Hepatocyte (in vitro differentiated cells): Measurements from ENCODE around the gene NR1H3. TPM values are rescaled to one million over a fixed set of nuclear protein-coding genes. Genes with fewer than 3 reads are reported as not detected.

Source experiments
- DNase-seq: peaks from one replicate; pipeline ENCODE4 v3.0.0-alpha.2; 2016; ENCODE audit warnings: low spot score
- H2AFZ ChIP-seq: fragments of 200-600 bp; sonication (generic); 2 replicates; pipeline ENCODE4 v1.6.0; 2016; ENCODE audit warnings: antibody characterized with exemption, mild to moderate bottlenecking
- H3K27ac ChIP-seq: fragments of 200-600 bp; sonication (generic); 2 replicates; pipeline ENCODE4 v1.5.1; 2016; ENCODE audit warnings: mild to moderate bottlenecking
- H3K27me3 ChIP-seq: fragments of 200-600 bp; sonication (generic); 2 replicates; pipeline ENCODE4 v1.6.1; 2016
- H3K36me3 ChIP-seq: fragments of 200-600 bp; sonication (generic); replicated peaks from 2 replicates; pipeline ENCODE4 v1.5.1; 2016; ENCODE audit warnings: low read depth; ENCODE audit not compliant: insufficient read depth
- H3K4me1 ChIP-seq: fragments of 200-600 bp; sonication (generic); 2 replicates; pipeline ENCODE4 v1.5.1; 2016; ENCODE audit warnings: mild to moderate bottlenecking, moderate library complexity; ENCODE audit not compliant: insufficient read depth
- H3K4me2 ChIP-seq: fragments of 200-600 bp; sonication (generic); 2 replicates; pipeline ENCODE4 v1.6.0; 2016
- H3K4me3 ChIP-seq: fragments of 200-600 bp; sonication (generic); 2 replicates; pipeline ENCODE4 v1.5.1; 2016; ENCODE audit warnings: mild to moderate bottlenecking
- H3K79me2 ChIP-seq: fragments of 200-600 bp; sonication (generic); 2 replicates; pipeline ENCODE4 v1.6.0; 2017; ENCODE audit warnings: mild to moderate bottlenecking
- H3K9me2 ChIP-seq: fragments of 200-600 bp; sonication (generic); replicated peaks from 2 replicates; pipeline ENCODE4 v1.6.0; 2017; ENCODE audit warnings: mild to moderate bottlenecking; ENCODE audit not compliant: insufficient read depth
- H3K9me3 ChIP-seq: fragments of 200-600 bp; sonication (generic); 2 replicates; pipeline ENCODE4 v1.5.1; 2016; ENCODE audit warnings: low read depth, mild to moderate bottlenecking
- H4K20me1 ChIP-seq: fragments of 200-600 bp; sonication (generic); 2 replicates; pipeline ENCODE4 v1.6.0; 2016; ENCODE audit warnings: mild to moderate bottlenecking; ENCODE audit not compliant: insufficient read depth, poor library complexity, severe bottlenecking
- CTCF ChIP-seq: fragments of 200-600 bp; sonication (generic); IDR thresholded peaks from 2 replicates; pipeline ENCODE4 v1.5.1; 2016; ENCODE audit warnings: antibody characterized with exemption, mild to moderate bottlenecking; ENCODE audit not compliant: poor library complexity
- EZH2 ChIP-seq: fragments of 200-600 bp; sonication (generic); IDR thresholded peaks from 2 replicates; pipeline ENCODE4 v1.6.1; 2016; ENCODE audit warnings: antibody characterized with exemption, mild to moderate bottlenecking, borderline replicate concordance
- EZH2phosphoT487 ChIP-seq: fragments of 200-600 bp; sonication (generic); IDR thresholded peaks from one replicate; pipeline ENCODE4 v1.6.1; 2018; ENCODE audit warnings: antibody characterized with exemption, mild to moderate bottlenecking, low read depth, moderate library complexity; ENCODE audit not compliant: unreplicated experiment, severe bottlenecking
- WGBS: methylation state at CpG from one replicate; pipeline ENCODE4 v1.1.6; 2016; ENCODE audit warnings: low lambda C conversion rate; ENCODE audit errors: missing lambda C conversion rate; 5-methylcytosine and 5-hydroxymethylcytosine counted together
- polyA plus RNA-seq: library from polyadenylated mRNA; unstranded; fragments of >200 nt; fragmentation: Nextera tagmentation; extraction: Ambion mirVana; gene quantifications from 2 replicates; pipeline ENCODE4 v1.2.1, GENCODE V29; 2016
- total RNA-seq: library from RNA; depleted of rRNA; stranded (reverse); fragments of >200 nt; gene quantifications from 2 replicates; pipeline ENCODE4 v1.2.3, GENCODE V29; 2014

NR1H3 gene
- total and polyA plus RNA-seq, 2 experiments from 2014 or later = 43.1 to 49.5 TPM

DNA sequence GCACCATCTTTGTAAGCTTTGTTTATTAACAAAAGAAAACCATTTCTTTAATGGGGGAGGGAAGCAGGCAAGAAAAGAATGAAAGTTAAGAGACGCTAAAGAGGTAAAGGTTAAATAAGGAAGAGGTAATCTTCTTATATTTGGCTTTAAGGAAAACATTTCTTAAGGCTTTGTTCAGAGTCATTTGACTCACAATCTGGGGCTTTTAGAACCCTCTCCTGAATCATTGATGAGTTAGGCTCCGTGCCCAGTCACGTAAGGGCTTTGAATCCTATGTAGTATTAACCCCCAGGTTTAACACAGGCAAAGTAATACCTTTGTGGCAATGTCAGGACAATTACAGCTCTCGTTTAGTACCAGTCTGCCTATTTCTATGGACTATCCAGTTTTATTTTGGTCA, 38.2 kb downstream of the NR1H3 start:
- Histone ChIP-seq H3K4me3 (no peak overlapping the region), H3K27ac (no peak overlapping the region), H3K36me3 (no peaks in the 10 kb centered on the region), H3K9me2 (no peaks in the 10 kb centered on the region), H3K9me3 (no peaks in the 10 kb centered on the region), H4K20me1 (no peaks in the 10 kb centered on the region), H3K4me2 (no peak overlapping the region), H2AFZ (no peak overlapping the region), H3K4me1 (no peaks in the 10 kb centered on the region), H3K27me3 (no peaks in the 10 kb centered on the region), H3K79me2 (no peaks in the 10 kb centered on the region)
- DNase-seq = no peak
- TF ChIP-seq EZH2 (no peak), EZH2phosphoT487 (no peak), CTCF (no peak)
- 98% methylated on average over 4 of the region's 4 CpGs for WGBS

- H4K20me1 ChIP-seq = no peaks in the 10 kb centered on the region
- H2AFZ ChIP-seq = no peak overlapping the region
- TF ChIP-seq CTCF (no peak), EZH2 (no peak), EZH2phosphoT487 (no peak)
- no peaks in the 10 kb centered on the region for H3K27me3 ChIP-seq
- H3K4me3 ChIP-seq = no peak overlapping the region
- no peak for DNase-seq
- WGBS = 98% methylated on average over 3 of the region's 3 CpGs
- no peak overlapping the region for H3K4me2 ChIP-seq
- no peak overlapping the region for H3K27ac ChIP-seq
- no peaks in the 10 kb centered on the region for H3K9me2 ChIP-seq
- H3K36me3 ChIP-seq = peaks cover 6% of the 10 kb centered on the region
- H3K4me1 ChIP-seq = no peaks in the 10 kb centered on the region
- peaks cover 11% of the 10 kb centered on the region for H3K9me3 ChIP-seq
- peaks cover 2% of the 10 kb centered on the region for H3K79me2 ChIP-seq
Observed at GRCh38 chr11:47299078-47299477, 41.3 kb downstream of the NR1H3 start.

DNA sequence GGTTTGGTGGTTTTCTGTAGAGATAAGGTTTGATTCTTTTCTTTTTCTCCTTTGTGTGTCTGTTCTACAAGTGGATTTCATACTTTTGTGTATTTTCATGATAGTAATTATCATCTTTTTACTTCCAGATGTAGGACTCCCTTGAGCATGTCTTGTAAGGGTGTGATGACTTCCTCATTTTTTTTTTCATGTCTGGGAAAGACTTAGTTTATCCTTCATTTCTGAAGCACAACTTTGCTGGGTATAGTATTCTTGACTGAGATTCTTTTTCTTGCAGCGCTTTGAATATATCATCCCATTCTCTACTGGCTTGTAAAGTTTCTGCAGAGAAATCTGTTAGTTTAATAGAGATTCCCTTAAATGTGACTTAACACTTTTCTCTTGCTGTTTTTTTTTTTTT, 45.1 kb downstream of the NR1H3 start:
- Histone ChIP-seq H3K9me3 (peaks cover 11% of the 10 kb centered on the region), H3K4me1 (no peaks in the 10 kb centered on the region), H4K20me1 (no peaks in the 10 kb centered on the region), H3K27me3 (no peaks in the 10 kb centered on the region), H2AFZ (no peak overlapping the region), H3K4me3 (no peak overlapping the region), H3K36me3 (peaks cover 6% of the 10 kb centered on the region), H3K4me2 (no peak overlapping the region), H3K79me2 (peaks cover 6% of the 10 kb centered on the region), H3K9me2 (no peaks in the 10 kb centered on the region), H3K27ac (no peak overlapping the region)
- TF ChIP-seq EZH2 = no peak
- no peak for TF ChIP-seq CTCF
- no peak for TF ChIP-seq EZH2phosphoT487
- WGBS = 100% methylated on average over 1 of the region's 1 CpG
- no peak for DNase-seq
